AG09309 (cell line): ENCODE results near the gene LRMDA.

ENCODE experiments used
- DNase-seq: peaks from one replicate; pipeline ENCODE4 v3.0.0-alpha.2; 2010; ENCODE audit warnings: low read depth
- H3K4me3 ChIP-seq: 2 replicates; pipeline ENCODE4 v1.5.1; 2011; ENCODE audit warnings: mild to moderate bottlenecking, low read depth, low read length, moderate library complexity; ENCODE audit not compliant: control insufficient read depth
- CTCF ChIP-seq: IDR thresholded peaks from 2 replicates; pipeline ENCODE4 v1.5.1; 2011; ENCODE audit warnings: mild to moderate bottlenecking, low read depth, low read length, inconsistent platforms; ENCODE audit not compliant: insufficient read depth, control insufficient read depth; ENCODE audit errors: missing control alignments

LRMDA gene

GRCh38 chr10:76544789-76545188 is 1113.4 kb downstream of the LRMDA start:
- no peak overlapping the region for H3K4me3 ChIP-seq
- no peak for DNase-seq
- no peak for TF ChIP-seq CTCF

GRCh38 chr10:76546411-76546810 is 1115.0 kb downstream of the LRMDA start:
- H3K4me3 ChIP-seq, result no peak overlapping the region
- no peak for DNase-seq
- TF ChIP-seq CTCF, result no peak

- TF ChIP-seq CTCF, result peak; percentile 76
These were observed 1116.0 kb downstream of the LRMDA start for GRCh38 chr10:76547352-76547972.

GRCh38 chr10:76548716-76549115 is 1117.3 kb downstream of the LRMDA start:
- no peak for DNase-seq
- H3K4me3 ChIP-seq, result no peak overlapping the region
- TF ChIP-seq CTCF, result no peak

More at GRCh38 chr10:76547352-76547972, 1116.0 kb downstream of the LRMDA start:
- no peak overlapping the region for H3K4me3 ChIP-seq
- DNase-seq, result peak; percentile 46

GRCh38 chr10:76549171-76549570 is 1117.7 kb downstream of the LRMDA start:
- no peak for DNase-seq
- no peak for TF ChIP-seq CTCF
- H3K4me3 ChIP-seq, result no peak overlapping the region

- no peak for TF ChIP-seq CTCF
- H3K4me3 ChIP-seq, result no peak overlapping the region
- DNase-seq, result peak; percentile 38
These were observed 1119.4 kb downstream of the LRMDA start for GRCh38 chr10:76550806-76551205.
